K562 (cell line): ENCODE results near the gene KRT35. TPM values are rescaled to one million over a fixed set of nuclear protein-coding genes. Genes with fewer than 3 reads are reported as not detected.
A peak's percentile ranks its signal among the peaks of the same experiment; 100 is the strongest.

Experiments used
- ATAC-seq: fragments of 200-7000 bp; cut with Tn5 transposase; 3 replicates; pipeline ENCODE4 v1.9.1; 2020; ENCODE audit warnings: moderate library complexity
- BruUV-seq: library from RNA; stranded (reverse); fragments of 400-500 nt; replicated peaks from 2 replicates; lab custom pipeline; 2021; lab: Mats Ljungman, UMichigan
- CTCF ChIA-PET: fragments of 300-600 bp; formaldehyde crosslinking; extraction: SDS; loops from one replicate; lab custom pipeline; 2021; ENCODE audit warnings: low intra/inter-chr PET ratio; lab: Yijun Ruan, JAX
- POLR2A ChIA-PET: fragments of 300-600, 350-650 bp; sonication (Branson Sonifier 250); formaldehyde crosslinking; extraction: SDS; loops from one replicate; lab custom pipeline; 2021; ENCODE audit warnings: antibody characterized with exemption, inconsistent platforms; lab: Yijun Ruan, JAX
- DNase-seq, 4 experiments: peaks; one replicate each; pipeline versions ENCODE4 v3.0.0 to v3.0.0-alpha.2; 2011 to 2018; ENCODE audit warnings: low spot score in 3 of 4, mixed read lengths in 3 of 4; ENCODE audit errors: extremely low read depth in 1 of 4
- FAIRE-seq: peaks from 2 replicates; lab custom pipeline; 2011; peaks lifted over from hg19 to GRCh38; lab: Jason Lieb, UNC
- H2AFZ ChIP-seq: 2 replicates; pipeline ENCODE4 v1.6.0; 2011; ENCODE audit warnings: low read depth, low read length, control low read depth, inconsistent platforms
- H3K27ac ChIP-seq: fragments of 200-600 bp; 3 replicates; pipeline ENCODE4 v1.8.0; 2011; ENCODE audit warnings: low read depth, mild to moderate bottlenecking, control low read depth, inconsistent platforms, low read length, moderate library complexity, mixed read lengths; ENCODE audit errors: extremely low read depth
- H3K27me3 ChIP-seq, 2 experiments: fragments of 300-600 bp in 1 of 2; 2 replicates in 1 of 2; 3 replicates in 1 of 2; pipeline versions ENCODE4 v1.6.0 to v1.8.0; 2011; ENCODE audit warnings: inconsistent platforms in 2 of 2, low read length in 2 of 2, mild to moderate bottlenecking in 1 of 2, mixed read lengths in 1 of 2, moderate library complexity in 1 of 2; ENCODE audit not compliant: control insufficient read depth in 2 of 2, insufficient read depth in 2 of 2
- H3K36me3 ChIP-seq: fragments of 300-600 bp; 3 replicates; pipeline ENCODE4 v1.8.0; 2011; ENCODE audit warnings: mild to moderate bottlenecking, low read length, inconsistent platforms; ENCODE audit not compliant: control insufficient read depth, insufficient read depth
- H3K4me1 ChIP-seq, 2 experiments: fragments of 200-600 bp in 1 of 2; replicated peaks in 1 of 2; 2 replicates in 1 of 2; 3 replicates in 1 of 2; pipeline versions ENCODE4 v1.5.1 to v1.8.0; 2011; ENCODE audit warnings: inconsistent platforms in 2 of 2, low read length in 2 of 2, mild to moderate bottlenecking in 1 of 2, mixed read lengths in 1 of 2, moderate library complexity in 1 of 2; ENCODE audit not compliant: control insufficient read depth in 2 of 2, insufficient read depth in 2 of 2
- H3K4me2 ChIP-seq: 2 replicates; pipeline ENCODE4 v1.6.1; 2011; ENCODE audit warnings: low read length, control low read depth, inconsistent platforms, mixed read lengths; ENCODE audit not compliant: insufficient read depth
- H3K4me3 ChIP-seq: fragments of 200-600 bp; sonication (generic), shearing (Covaris generic); 2 replicates; pipeline ENCODE4 v1.5.1; 2016; ENCODE audit warnings: control low read depth, inconsistent platforms
- H3K79me2 ChIP-seq: fragments of 200-600 bp; 3 replicates; pipeline ENCODE4 v1.8.0; 2011; ENCODE audit warnings: low read length, inconsistent platforms; ENCODE audit not compliant: control insufficient read depth, insufficient read depth
- H3K9ac ChIP-seq, 2 experiments: 2 replicates each; pipeline versions ENCODE4 v1.6.0 to v1.6.1; 2011; ENCODE audit warnings: low read depth in 2 of 2, low read length in 2 of 2, control low read depth in 1 of 2, inconsistent platforms in 1 of 2, mild to moderate bottlenecking in 1 of 2, mixed read lengths in 1 of 2; ENCODE audit not compliant: insufficient read depth in 1 of 2
- H3K9me1 ChIP-seq: one replicate; pipeline ENCODE4 v1.6.0; 2011; ENCODE audit warnings: inconsistent platforms, mild to moderate bottlenecking, low read length, moderate library complexity; ENCODE audit not compliant: control insufficient read depth, insufficient read depth
- H3K9me3 ChIP-seq: replicated peaks from 2 replicates; pipeline ENCODE4 v1.5.1; 2011; ENCODE audit warnings: low read depth, low read length, inconsistent platforms; ENCODE audit not compliant: control insufficient read depth, insufficient read depth
- H4K20me1 ChIP-seq: replicated peaks from 2 replicates; pipeline ENCODE4 v1.6.1; 2011; ENCODE audit warnings: low read length, inconsistent platforms, mixed read lengths; ENCODE audit not compliant: control insufficient read depth, insufficient read depth
- C11orf30 ChIP-seq: fragments of 450-650 bp; IDR thresholded peaks from 2 replicates; pipeline ENCODE4 v1.6.1; 2016; ENCODE audit warnings: low read depth, mild to moderate bottlenecking
- CCNT2 ChIP-seq: IDR thresholded peaks from 2 replicates; pipeline ENCODE4 v1.6.1; 2011; ENCODE audit warnings: borderline replicate concordance, low read depth, mild to moderate bottlenecking, moderate library complexity, mixed read lengths, low read length; ENCODE audit not compliant: insufficient read length; ENCODE audit errors: extremely low read depth
- CTBP1 ChIP-seq: fragments of 450-650 bp; IDR thresholded peaks from 2 replicates; pipeline ENCODE4 v1.6.1; 2016; ENCODE audit warnings: borderline replicate concordance
- MAFF ChIP-seq: IDR thresholded peaks from 2 replicates; pipeline ENCODE4 v1.6.1; 2012; ENCODE audit warnings: low read length, improper control_type of control experiment
- MAFK ChIP-seq: IDR thresholded peaks from 2 replicates; pipeline ENCODE4 v1.6.1; 2011; ENCODE audit warnings: low read length, improper control_type of control experiment
- MEIS2 ChIP-seq: fragments of 450-650 bp; IDR thresholded peaks from 2 replicates; pipeline ENCODE4 v1.6.1; 2014; ENCODE audit warnings: mild to moderate bottlenecking; ENCODE audit not compliant: partially characterized antibody
- PHB2 ChIP-seq: fragments of 450-650 bp; IDR thresholded peaks from 2 replicates; pipeline ENCODE4 v1.6.1; 2017; ENCODE audit warnings: low read depth
- PML ChIP-seq: IDR thresholded peaks from 2 replicates; pipeline ENCODE4 v1.6.1; 2012; ENCODE audit warnings: low read length, inconsistent platforms
- RBM39 ChIP-seq: fragments of 200-400 bp; formaldehyde crosslinking; optimal IDR thresholded peaks from 2 replicates; pipeline ENCODE3; 2018; ENCODE audit warnings: low read depth, low read length
- SPI1 ChIP-seq: IDR thresholded peaks from 2 replicates; pipeline ENCODE4 v1.6.1; 2011; ENCODE audit warnings: low read depth, low read length, control low read depth, borderline replicate concordance
- TCF7 ChIP-seq: sonication (generic); IDR thresholded peaks from 2 replicates; pipeline ENCODE4 v1.6.1; 2016; ENCODE audit warnings: antibody characterized with exemption, borderline replicate concordance
- TOE1 ChIP-seq, 2 experiments: fragments of 450-650 bp in 1 of 2; sonication (generic) in 1 of 2; formaldehyde crosslinking in 1 of 2; IDR thresholded peaks; 2 replicates each; pipeline versions ENCODE4 v1.7.1 to v1.8.0; 2016 to 2022; ENCODE audit warnings: borderline replicate concordance in 2 of 2, mild to moderate bottlenecking in 2 of 2, antibody characterized with exemption in 1 of 2, inconsistent platforms in 1 of 2, low read depth in 1 of 2, missing genetic modification reagents in 1 of 2, moderate library complexity in 1 of 2
- ZNF316 ChIP-seq: fragments of 450-650 bp; IDR thresholded peaks from 2 replicates; pipeline ENCODE4 v1.6.1; 2016
- WGBS: fragments of 100-300 bp; shearing (Covaris generic); methylation state at CpG from one replicate; pipeline ENCODE4 v1.1.6; 2016; ENCODE audit warnings: low coverage, mixed read lengths; ENCODE audit not compliant: insufficient coverage; ENCODE audit errors: missing lambda C conversion rate; 5-methylcytosine and 5-hydroxymethylcytosine counted together
- in situ Hi-C: fragments of 300-500 bp; cut with MboI; formaldehyde crosslinking; loops from 4 replicates; pipeline ENCODE4 v1.15.0; 2018; ENCODE audit warnings: inconsistent platforms, mixed read lengths
- intact Hi-C: fragments of 100-400 bp; cut with micrococcal nuclease; formaldehyde crosslinking; loops from 2 replicates; pipeline ENCODE4 v1.14.2; 2022
- polyA plus RNA-seq, 8 experiments: library from polyadenylated mRNA; depleted of rRNA in 4 of 8; stranded (reverse) in 5 of 8; unstranded in 3 of 8; fragments of >200 nt; fragmentation: Nextera tagmentation in 2 of 8; fragmentation: Illumina TruSeq in 1 of 8; extraction: Ambion mirVana in 2 of 8; extraction: Trizol in 1 of 8; gene quantifications; 2 replicates each; pipeline versions ENCODE4 v1.2.1 to v1.2.3, GENCODE V29; 2011 to 2014; ENCODE audit warnings: inconsistent platforms in 1 of 8, missing spikeins in 1 of 8
- total RNA-seq, 7 experiments: library from RNA; depleted of rRNA in 6 of 7; stranded (reverse); fragments of >200 nt in 6 of 7; fragmentation: Illumina TruSeq in 2 of 7; extraction: Trizol in 2 of 7; gene quantifications; 2 replicates each; pipeline versions ENCODE4 v1.2.1 to v1.2.3, GENCODE V29; 2011 to 2021; ENCODE audit warnings: low replicate concordance in 1 of 7
- TF ChIP-seq, protein P1 (sequence below), 3 experiments: IDR thresholded peaks in 2 of 3; conservative IDR thresholded peaks in 1 of 3; 2 replicates each; pipeline ENCODE4 v1.5.1; 2011 to 2012; ENCODE audit warnings: low read length in 3 of 3, mild to moderate bottlenecking in 3 of 3, control low read depth in 2 of 3, improper control_type of control experiment in 1 of 3, inconsistent platforms in 1 of 3, low read depth in 1 of 3, mixed read lengths in 1 of 3, moderate library complexity in 1 of 3; ENCODE audit not compliant: insufficient read depth in 2 of 3
- TF ChIP-seq, protein P2 (sequence below): sonication (generic); formaldehyde crosslinking; IDR thresholded peaks from 2 replicates; pipeline ENCODE4 v1.8.1; 2023; ENCODE audit warnings: missing genetic modification reagents, mild to moderate bottlenecking, borderline replicate concordance

Gene KRT35
- total and polyA plus RNA-seq, 9 of the 15 experiments (the other 6 are each of a cell fraction or from before 2014, with no cell fraction given): not detected

DNA sequence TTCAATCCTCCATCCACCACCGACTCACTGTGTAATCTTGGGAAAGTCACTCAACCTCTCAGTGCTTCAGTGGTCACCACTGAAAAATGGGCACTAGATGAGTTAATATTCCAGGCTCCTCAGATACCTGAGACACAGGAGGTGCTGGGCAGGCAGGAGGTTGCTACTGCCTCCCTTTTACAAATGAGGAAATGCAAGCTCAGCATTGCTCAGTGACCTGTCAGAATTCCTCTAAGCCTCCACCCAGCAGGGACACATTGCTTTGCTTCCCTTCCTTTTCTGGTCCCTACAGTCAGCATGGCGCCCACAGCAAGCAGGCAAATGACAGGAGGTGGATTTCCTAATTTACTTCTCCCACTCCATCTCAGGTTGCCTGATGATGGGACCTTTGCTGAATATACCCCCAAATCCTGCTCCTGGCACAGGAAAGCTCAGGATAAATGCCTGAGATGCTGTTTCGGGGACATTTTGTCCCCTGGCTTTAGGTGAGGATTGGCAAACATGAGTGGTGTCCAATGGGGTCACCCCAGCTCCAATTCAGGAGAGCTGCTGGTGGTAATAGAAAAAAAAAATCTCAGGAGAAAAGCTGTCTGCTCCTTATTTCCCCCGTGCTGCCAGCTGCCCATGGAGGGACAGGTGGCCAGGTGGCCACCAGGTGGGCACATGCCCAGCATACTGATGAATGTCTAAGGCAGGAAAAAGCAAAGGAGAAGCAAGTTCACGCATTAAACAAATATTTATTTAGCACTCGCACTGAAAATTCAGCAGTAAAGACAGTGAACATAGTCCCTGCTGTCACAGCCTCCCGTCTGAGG, 29.5 kb upstream of the KRT35 start:
- peak overlapping the region; percentile 25; the same call in 2 of the 3 replicates for H3K27ac ChIP-seq
- no peaks in the 10 kb centered on the region; the same call in 2 of the 3 replicates for H3K36me3 ChIP-seq
- FAIRE-seq: no peak
- H3K4me3 ChIP-seq: no peak overlapping the region
- ChIA-PET CTCF (no interaction called here), POLR2A (interaction anchor here (0.6 to 1.0 kb wide), 7 partner anchors 9 to 1090 kb away, joined by 3 to 4 read pairs (median 3); partner anchors contain the start of genes KRT15 and KRT25)
- no peaks in the 10 kb centered on the region for H4K20me1 ChIP-seq
- H2AFZ ChIP-seq: peak overlapping the region; percentile 79
- WGBS: 26% methylated on average over 7 of the region's 7 CpGs
- in situ Hi-C loops (no loop called here), intact Hi-C loops (no loop called here)
- peak overlapping the region; percentile 78 for H3K4me2 ChIP-seq
- H3K9me1 ChIP-seq: no peaks in the 10 kb centered on the region
- no peaks in the 10 kb centered on the region for H3K9me3 ChIP-seq
- H3K9ac ChIP-seq: peak overlapping the region; percentile 54 to 84; a peak in 3 of 4 replicates
- DNase-seq: peak in 2 of 4 experiments; percentile 38 to 49
- peak; percentile 28 for ATAC-seq
- H3K27me3 ChIP-seq: no peaks in the 10 kb centered on the region
- H3K79me2 ChIP-seq: no peaks in the 10 kb centered on the region
- no TSS peak for BruUV-seq
- peaks cover 31 to 47% of the 10 kb centered on the region in 2 experiments for H3K4me1 ChIP-seq
- TF ChIP-seq ZNF316: peak; percentile 99
- peak; percentile 98 for TF ChIP-seq MAFK
- peak; percentile 64; the same call in 1 of the 2 replicates for TF ChIP-seq SPI1
- peak; percentile 98 for TF ChIP-seq MAFF
- no peak for TF ChIP-seq RBM39
- no peak for TF ChIP-seq CCNT2
- no peak for TF ChIP-seq TCF7
- peak; percentile 25 for TF ChIP-seq MEIS2
- TF ChIP-seq CTBP1: peak; percentile 37
- no peak for TF ChIP-seq PHB2
- TF ChIP-seq, protein P1, sequence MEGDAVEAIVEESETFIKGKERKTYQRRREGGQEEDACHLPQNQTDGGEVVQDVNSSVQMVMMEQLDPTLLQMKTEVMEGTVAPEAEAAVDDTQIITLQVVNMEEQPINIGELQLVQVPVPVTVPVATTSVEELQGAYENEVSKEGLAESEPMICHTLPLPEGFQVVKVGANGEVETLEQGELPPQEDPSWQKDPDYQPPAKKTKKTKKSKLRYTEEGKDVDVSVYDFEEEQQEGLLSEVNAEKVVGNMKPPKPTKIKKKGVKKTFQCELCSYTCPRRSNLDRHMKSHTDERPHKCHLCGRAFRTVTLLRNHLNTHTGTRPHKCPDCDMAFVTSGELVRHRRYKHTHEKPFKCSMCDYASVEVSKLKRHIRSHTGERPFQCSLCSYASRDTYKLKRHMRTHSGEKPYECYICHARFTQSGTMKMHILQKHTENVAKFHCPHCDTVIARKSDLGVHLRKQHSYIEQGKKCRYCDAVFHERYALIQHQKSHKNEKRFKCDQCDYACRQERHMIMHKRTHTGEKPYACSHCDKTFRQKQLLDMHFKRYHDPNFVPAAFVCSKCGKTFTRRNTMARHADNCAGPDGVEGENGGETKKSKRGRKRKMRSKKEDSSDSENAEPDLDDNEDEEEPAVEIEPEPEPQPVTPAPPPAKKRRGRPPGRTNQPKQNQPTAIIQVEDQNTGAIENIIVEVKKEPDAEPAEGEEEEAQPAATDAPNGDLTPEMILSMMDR (IDR thresholded peaks at IDR 0.05 in 2 of 3, conservative IDR thresholded peaks at IDR 0.05 in 1 of 3; ENCODE audit: insufficient read depth in 2 of 3, low read depth in 1 of 3, low read length in 3 of 3): peak in 1 of 3 experiments; percentile 15; a peak in 1 of 6 replicates
- peak; percentile 98 for TF ChIP-seq C11orf30
- no peak for TF ChIP-seq TOE1 (IDR thresholded peaks at IDR 0.05; ENCODE audit: borderline replicate concordance)
- TF ChIP-seq TOE1 (CRISPR knock-in tag; IDR thresholded peaks at IDR 0.05; ENCODE audit: borderline replicate concordance, low read depth): no peak
- TF ChIP-seq PML: no peak
- TF ChIP-seq, protein P2, sequence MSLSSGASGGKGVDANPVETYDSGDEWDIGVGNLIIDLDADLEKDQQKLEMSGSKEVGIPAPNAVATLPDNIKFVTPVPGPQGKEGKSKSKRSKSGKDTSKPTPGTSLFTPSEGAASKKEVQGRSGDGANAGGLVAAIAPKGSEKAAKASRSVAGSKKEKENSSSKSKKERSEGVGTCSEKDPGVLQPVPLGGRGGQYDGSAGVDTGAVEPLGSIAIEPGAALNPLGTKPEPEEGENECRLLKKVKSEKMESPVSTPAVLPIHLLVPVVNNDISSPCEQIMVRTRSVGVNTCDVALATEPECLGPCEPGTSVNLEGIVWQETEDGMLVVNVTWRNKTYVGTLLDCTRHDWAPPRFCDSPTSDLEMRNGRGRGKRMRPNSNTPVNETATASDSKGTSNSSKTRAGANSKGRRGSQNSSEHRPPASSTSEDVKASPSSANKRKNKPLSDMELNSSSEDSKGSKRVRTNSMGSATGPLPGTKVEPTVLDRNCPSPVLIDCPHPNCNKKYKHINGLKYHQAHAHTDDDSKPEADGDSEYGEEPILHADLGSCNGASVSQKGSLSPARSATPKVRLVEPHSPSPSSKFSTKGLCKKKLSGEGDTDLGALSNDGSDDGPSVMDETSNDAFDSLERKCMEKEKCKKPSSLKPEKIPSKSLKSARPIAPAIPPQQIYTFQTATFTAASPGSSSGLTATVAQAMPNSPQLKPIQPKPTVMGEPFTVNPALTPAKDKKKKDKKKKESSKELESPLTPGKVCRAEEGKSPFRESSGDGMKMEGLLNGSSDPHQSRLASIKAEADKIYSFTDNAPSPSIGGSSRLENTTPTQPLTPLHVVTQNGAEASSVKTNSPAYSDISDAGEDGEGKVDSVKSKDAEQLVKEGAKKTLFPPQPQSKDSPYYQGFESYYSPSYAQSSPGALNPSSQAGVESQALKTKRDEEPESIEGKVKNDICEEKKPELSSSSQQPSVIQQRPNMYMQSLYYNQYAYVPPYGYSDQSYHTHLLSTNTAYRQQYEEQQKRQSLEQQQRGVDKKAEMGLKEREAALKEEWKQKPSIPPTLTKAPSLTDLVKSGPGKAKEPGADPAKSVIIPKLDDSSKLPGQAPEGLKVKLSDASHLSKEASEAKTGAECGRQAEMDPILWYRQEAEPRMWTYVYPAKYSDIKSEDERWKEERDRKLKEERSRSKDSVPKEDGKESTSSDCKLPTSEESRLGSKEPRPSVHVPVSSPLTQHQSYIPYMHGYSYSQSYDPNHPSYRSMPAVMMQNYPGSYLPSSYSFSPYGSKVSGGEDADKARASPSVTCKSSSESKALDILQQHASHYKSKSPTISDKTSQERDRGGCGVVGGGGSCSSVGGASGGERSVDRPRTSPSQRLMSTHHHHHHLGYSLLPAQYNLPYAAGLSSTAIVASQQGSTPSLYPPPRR (CRISPR knock-in tag): no peak
